ENCODE results near the gene SGPP1. TPM values are rescaled to one million over a fixed set of nuclear protein-coding genes. Genes with fewer than 3 reads are reported as not detected.

The SGPP1 gene
- total RNA-seq, 1 experiment from 2014 or later: 27.0 TPM

DNA sequence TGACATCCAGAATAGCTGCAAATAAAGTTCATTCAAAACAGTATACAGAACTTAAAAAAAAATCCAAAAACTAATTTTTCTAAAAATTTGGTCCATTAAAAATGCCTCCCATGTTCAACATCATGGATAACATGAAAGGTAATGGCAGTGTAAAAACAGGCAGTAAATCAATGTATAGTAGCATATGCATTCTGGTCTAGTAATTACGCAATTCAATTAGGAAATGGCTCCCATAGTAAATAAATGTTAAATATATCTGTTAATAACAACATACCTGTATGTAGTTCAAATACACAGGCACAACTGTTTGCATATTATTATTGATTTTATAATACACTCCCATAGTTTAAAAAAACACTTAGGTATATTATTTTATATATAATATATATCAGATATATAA, 42.5 kb downstream of the SGPP1 start:
- no peak for TF ChIP-seq CTCF (IDR thresholded peaks at IDR 0.05; ENCODE audit: unreplicated experiment)
- H3K27me3 Mint-ChIP-seq (ENCODE audit: unreplicated experiment): no peaks in the 10 kb centered on the region
- no peak overlapping the region for H3K4me3 Mint-ChIP-seq (ENCODE audit: low read depth, unreplicated experiment)
- no TSS peak for BruUV-seq (replicated peaks)
- intact Hi-C loops (cut with micrococcal nuclease; ENCODE audit: unreplicated experiment): no loop called here
- H3K27ac Mint-ChIP-seq (ENCODE audit: unreplicated experiment): no peak overlapping the region
- H3K36me3 Mint-ChIP-seq (ENCODE audit: insufficient read depth, unreplicated experiment): no peaks in the 10 kb centered on the region
- H3K4me1 Mint-ChIP-seq (ENCODE audit: low read depth, unreplicated experiment): no peaks in the 10 kb centered on the region
- no peak for DNase-seq
- CTCF ChIA-PET: interaction anchor here (0.7 kb wide), 1 partner anchor 13 kb away, joined by 3 read pairs; no protein-coding TSS in a partner anchor
- no peaks in the 10 kb centered on the region for H3K9me3 Mint-ChIP-seq (ENCODE audit: low read depth, unreplicated experiment)

- no peak for TF ChIP-seq CTCF (IDR thresholded peaks at IDR 0.05; ENCODE audit: unreplicated experiment)
- Mint-ChIP-seq H3K4me1 (ENCODE audit: low read depth, unreplicated experiment) (no peaks in the 10 kb centered on the region), H3K27ac (ENCODE audit: unreplicated experiment) (no peak overlapping the region), H3K4me3 (ENCODE audit: low read depth, unreplicated experiment) (no peak overlapping the region), H3K36me3 (ENCODE audit: insufficient read depth, unreplicated experiment) (no peaks in the 10 kb centered on the region), H3K9me3 (ENCODE audit: low read depth, unreplicated experiment) (no peaks in the 10 kb centered on the region), H3K27me3 (ENCODE audit: unreplicated experiment) (no peaks in the 10 kb centered on the region)
- BruUV-seq (replicated peaks): no TSS peak
- intact Hi-C loops (cut with micrococcal nuclease; ENCODE audit: unreplicated experiment): no loop called here
- DNase-seq: no peak
- CTCF ChIA-PET: no interaction called here
Observed at GRCh38 chr14:63682727-63683593, 44.9 kb downstream of the SGPP1 start.

DNA sequence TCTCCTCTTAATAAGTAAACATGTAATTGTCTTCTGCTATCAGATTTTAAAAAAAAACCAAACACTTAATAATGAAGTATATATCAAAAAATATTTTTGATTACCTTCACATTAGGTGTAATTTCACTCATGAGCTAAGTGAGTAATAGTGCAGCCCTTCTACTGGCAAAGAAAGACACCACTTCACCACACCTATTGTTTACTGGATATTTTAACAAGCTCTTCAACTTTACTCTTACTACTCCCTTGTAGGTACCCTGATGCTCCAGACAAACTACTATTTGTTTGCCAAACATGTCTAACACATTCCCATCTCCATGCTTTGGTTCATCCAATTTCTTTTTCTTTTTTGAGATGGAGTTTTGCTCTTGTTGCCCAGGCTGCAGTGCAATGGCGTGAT, 49.3 kb downstream of the SGPP1 start:
- no peak overlapping the region for H3K4me3 Mint-ChIP-seq (ENCODE audit: low read depth, unreplicated experiment)
- no peaks in the 10 kb centered on the region for H3K9me3 Mint-ChIP-seq (ENCODE audit: low read depth, unreplicated experiment)
- CTCF ChIA-PET: interaction anchor here (0.6 to 1.0 kb wide), 2 partner anchors 10 to 28 kb away, joined by 4 to 5 read pairs; no protein-coding TSS in a partner anchor
- no peaks in the 10 kb centered on the region for H3K36me3 Mint-ChIP-seq (ENCODE audit: insufficient read depth, unreplicated experiment)
- H3K27ac Mint-ChIP-seq (ENCODE audit: unreplicated experiment): no peak overlapping the region
- intact Hi-C loops (cut with micrococcal nuclease; ENCODE audit: unreplicated experiment): no loop called here
- peaks cover 10% of the 10 kb centered on the region for H3K4me1 Mint-ChIP-seq (ENCODE audit: low read depth, unreplicated experiment)
- BruUV-seq (replicated peaks): no TSS peak
- no peaks in the 10 kb centered on the region for H3K27me3 Mint-ChIP-seq (ENCODE audit: unreplicated experiment)
- no peak for DNase-seq
- TF ChIP-seq CTCF (IDR thresholded peaks at IDR 0.05; ENCODE audit: unreplicated experiment): no peak

DNA sequence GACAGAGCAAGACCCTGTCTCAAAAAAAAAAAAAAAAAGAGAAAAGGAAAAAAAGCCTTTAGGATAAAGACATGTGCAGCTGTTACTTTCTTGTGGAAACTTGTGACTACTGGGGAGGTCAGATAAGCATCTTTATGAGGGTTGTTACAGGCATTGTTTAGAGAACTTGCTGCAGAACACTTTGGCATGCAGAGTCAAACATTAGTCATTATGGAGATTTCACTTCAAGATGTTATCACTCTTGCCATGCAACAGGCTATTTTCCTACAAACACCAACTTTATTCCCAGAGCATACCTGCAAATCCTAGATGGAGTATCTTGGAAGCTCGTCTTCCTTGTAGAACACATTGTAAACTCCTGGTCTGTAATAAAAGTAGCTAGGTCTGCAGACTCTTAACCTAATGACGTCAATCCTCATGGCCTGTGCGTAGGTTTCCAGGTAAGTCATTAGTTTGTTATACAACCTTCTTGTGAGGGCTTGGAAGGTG, 49.9 kb downstream of the SGPP1 start:
- Mint-ChIP-seq H3K4me3 (ENCODE audit: low read depth, unreplicated experiment) (no peak overlapping the region), H3K4me1 (ENCODE audit: low read depth, unreplicated experiment) (peaks cover 16% of the 10 kb centered on the region), H3K36me3 (ENCODE audit: insufficient read depth, unreplicated experiment) (no peaks in the 10 kb centered on the region), H3K27me3 (ENCODE audit: unreplicated experiment) (no peaks in the 10 kb centered on the region), H3K9me3 (ENCODE audit: low read depth, unreplicated experiment) (no peaks in the 10 kb centered on the region), H3K27ac (ENCODE audit: unreplicated experiment) (no peak overlapping the region)
- no TSS peak for BruUV-seq (replicated peaks)
- CTCF ChIA-PET: interaction anchor here (0.6 to 1.0 kb wide), 2 partner anchors 10 to 29 kb away, joined by 4 to 5 read pairs; no protein-coding TSS in a partner anchor
- DNase-seq: no peak
- TF ChIP-seq CTCF (IDR thresholded peaks at IDR 0.05; ENCODE audit: unreplicated experiment): no peak
- intact Hi-C loops (cut with micrococcal nuclease; ENCODE audit: unreplicated experiment): no loop called here

Data from Calu3 (cell line).